Coronary artery (tissue), 2 donors: Measurements from ENCODE around the gene RASGRP4.

Source experiments
- DNase-seq: peaks from one replicate; pipeline ENCODE4 v3.0.0-alpha.2; 2017; ENCODE audit warnings: low spot score
- H3K27ac ChIP-seq, 2 donors: fragments of 200-600 bp; sonication (generic); one replicate each; pipeline ENCODE4 v1.5.1; 2016 to 2019
- H3K4me3 ChIP-seq: fragments of 200-600 bp; sonication (generic); 2 replicates; pipeline ENCODE4 v1.5.1; 2016; ENCODE audit warnings: mild to moderate bottlenecking, moderate library complexity
- TF ChIP-seq, protein P1 (sequence below): fragments of 200-600 bp; sonication (generic); IDR thresholded peaks from one replicate; pipeline ENCODE4 v1.5.1; 2019; ENCODE audit warnings: antibody characterized with exemption

RASGRP4 gene

GRCh38 chr19:38466050-38466449 lies 40.0 kb upstream of the RASGRP4 start:
- TF ChIP-seq, protein P1, sequence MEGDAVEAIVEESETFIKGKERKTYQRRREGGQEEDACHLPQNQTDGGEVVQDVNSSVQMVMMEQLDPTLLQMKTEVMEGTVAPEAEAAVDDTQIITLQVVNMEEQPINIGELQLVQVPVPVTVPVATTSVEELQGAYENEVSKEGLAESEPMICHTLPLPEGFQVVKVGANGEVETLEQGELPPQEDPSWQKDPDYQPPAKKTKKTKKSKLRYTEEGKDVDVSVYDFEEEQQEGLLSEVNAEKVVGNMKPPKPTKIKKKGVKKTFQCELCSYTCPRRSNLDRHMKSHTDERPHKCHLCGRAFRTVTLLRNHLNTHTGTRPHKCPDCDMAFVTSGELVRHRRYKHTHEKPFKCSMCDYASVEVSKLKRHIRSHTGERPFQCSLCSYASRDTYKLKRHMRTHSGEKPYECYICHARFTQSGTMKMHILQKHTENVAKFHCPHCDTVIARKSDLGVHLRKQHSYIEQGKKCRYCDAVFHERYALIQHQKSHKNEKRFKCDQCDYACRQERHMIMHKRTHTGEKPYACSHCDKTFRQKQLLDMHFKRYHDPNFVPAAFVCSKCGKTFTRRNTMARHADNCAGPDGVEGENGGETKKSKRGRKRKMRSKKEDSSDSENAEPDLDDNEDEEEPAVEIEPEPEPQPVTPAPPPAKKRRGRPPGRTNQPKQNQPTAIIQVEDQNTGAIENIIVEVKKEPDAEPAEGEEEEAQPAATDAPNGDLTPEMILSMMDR, result no peak
- Histone ChIP-seq H3K27ac (no peak overlapping the region), H3K4me3 (no peak overlapping the region)
- no peak for DNase-seq

- no peak for DNase-seq
- H3K27ac ChIP-seq, result no peak overlapping the region
- TF ChIP-seq, protein P1, result no peak
These were observed 38.5 kb upstream of the RASGRP4 start for GRCh38 chr19:38464421-38465082.

GRCh38 chr19:38463365-38463764 lies 37.3 kb upstream of the RASGRP4 start:
- Histone ChIP-seq H3K4me3 (no peak overlapping the region), H3K27ac (no peak overlapping the region)
- TF ChIP-seq, protein P1, result no peak
- DNase-seq, result no peak

More at GRCh38 chr19:38464421-38465082, 38.5 kb upstream of the RASGRP4 start:
- no peak overlapping the region for H3K4me3 ChIP-seq

DNA sequence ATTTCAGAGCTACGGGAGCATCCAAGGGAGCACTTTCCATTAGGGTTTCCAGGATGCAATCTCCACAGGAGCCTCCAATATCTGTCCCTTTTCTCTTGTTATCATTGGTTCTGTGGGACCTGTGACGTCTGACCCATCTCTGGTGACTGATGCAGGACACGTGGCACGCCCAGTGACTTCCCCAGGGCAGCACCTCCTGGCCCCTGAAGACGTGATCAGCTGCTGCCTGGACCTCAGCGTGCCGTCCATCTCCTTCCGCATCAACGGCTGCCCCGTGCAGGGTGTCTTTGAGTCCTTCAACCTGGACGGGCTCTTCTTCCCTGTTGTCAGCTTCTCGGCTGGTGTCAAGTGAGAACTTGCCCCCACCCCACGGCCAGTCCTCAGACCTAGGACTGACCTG lies 33.0 kb upstream of the RASGRP4 start:
- Histone ChIP-seq H3K27ac (no peak overlapping the region), H3K4me3 (no peak overlapping the region)
- TF ChIP-seq, protein P1, result no peak
- DNase-seq, result no peak

DNA sequence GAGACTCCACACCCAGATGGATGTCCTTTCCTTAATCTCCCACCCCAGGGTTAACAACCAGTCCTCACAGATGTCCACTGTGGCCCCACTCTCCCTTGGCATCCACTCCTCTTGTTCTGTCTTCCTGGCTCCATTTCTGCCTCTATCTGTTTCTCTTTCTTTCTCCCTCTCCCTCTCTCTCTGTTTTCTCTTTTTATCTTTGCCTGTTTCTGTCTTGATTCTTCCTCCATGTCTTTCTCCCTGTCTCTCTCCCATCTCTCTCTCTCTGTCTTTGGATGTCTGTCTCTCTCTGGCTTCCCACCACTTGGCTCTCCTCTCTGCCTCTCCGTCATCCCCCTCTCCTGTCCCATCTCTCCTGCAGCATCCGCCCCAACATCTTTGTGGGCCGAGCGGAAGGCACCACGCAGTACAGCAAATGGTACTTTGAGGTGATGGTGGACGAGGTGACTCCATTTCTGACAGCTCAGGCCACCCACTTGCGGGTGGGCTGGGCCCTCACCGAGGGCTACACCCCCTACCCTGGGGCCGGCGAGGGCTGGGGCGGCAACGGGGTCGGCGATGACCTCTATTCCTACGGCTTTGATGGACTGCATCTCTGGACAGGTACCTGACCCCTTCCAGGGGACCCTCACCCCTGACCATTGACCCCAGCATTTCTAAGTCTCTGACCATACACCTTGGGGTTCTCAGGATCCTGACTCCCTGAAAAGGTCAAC lies 31.8 kb upstream of the RASGRP4 start:
- Histone ChIP-seq H3K4me3 (no peak overlapping the region), H3K27ac (no peak overlapping the region)
- TF ChIP-seq, protein P1, result no peak
- DNase-seq, result no peak

DNA sequence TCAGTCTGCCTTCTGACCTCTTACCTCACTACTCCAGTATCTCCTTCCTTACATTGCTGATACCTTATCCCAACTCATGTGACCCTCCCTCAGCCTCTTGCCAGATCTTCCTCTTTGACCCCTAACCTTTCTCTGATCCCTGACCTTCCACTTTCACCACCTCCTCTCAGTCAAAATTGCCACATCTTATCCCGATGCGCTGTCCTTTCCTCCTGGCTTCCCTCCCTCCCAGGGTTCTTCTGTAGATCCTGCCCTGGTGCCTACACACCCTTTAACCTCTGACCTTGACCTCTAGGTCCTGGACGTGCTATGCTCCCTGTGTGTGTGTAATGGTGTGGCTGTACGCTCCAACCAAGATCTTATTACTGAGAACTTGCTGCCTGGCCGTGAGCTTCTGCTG lies 31.2 kb upstream of the RASGRP4 start:
- Histone ChIP-seq H3K27ac (no peak overlapping the region), H3K4me3 (no peak overlapping the region)
- TF ChIP-seq, protein P1, result no peak
- no peak for DNase-seq

- TF ChIP-seq, protein P1, result no peak
- Histone ChIP-seq H3K27ac (no peak overlapping the region), H3K4me3 (no peak overlapping the region)
- no peak for DNase-seq
These were observed 29.0 kb upstream of the RASGRP4 start for GRCh38 chr19:38455031-38455430.
